Dermis blood vessel endothelial cell (primary cell): ENCODE data around the gene MPP3. TPM values are rescaled to one million over a fixed set of nuclear protein-coding genes. Genes with fewer than 3 reads are reported as not detected.
A peak's percentile ranks its signal among the peaks of the same experiment; 100 is the strongest.
"Not testable (repeated sequence)": the region's sequence is repeated elsewhere in the genome, so short reads cannot be mapped to it uniquely, and the experiment has no call there.

Experiments used
- DNase-seq: peaks from one replicate; pipeline ENCODE4 v3.0.0; 2010
- total RNA-seq: library from RNA; depleted of rRNA; stranded (reverse); fragments of >200 nt; gene quantifications from 2 replicates; pipeline ENCODE4 v1.2.3, GENCODE V29; 2014

Gene MPP3
- total RNA-seq, 1 donor from 2014 or later, result 4.9 TPM

- peak; percentile 36 for DNase-seq
These were observed 28.1 kb upstream of the MPP3 start for GRCh38 chr17:43860927-43861622.

GRCh38 chr17:43860077-43860725 is 27.3 kb upstream of the MPP3 start:
- no peak for DNase-seq

GRCh38 chr17:43857957-43858600 is 25.1 kb upstream of the MPP3 start:
- peak; percentile 32 for DNase-seq

DNA sequence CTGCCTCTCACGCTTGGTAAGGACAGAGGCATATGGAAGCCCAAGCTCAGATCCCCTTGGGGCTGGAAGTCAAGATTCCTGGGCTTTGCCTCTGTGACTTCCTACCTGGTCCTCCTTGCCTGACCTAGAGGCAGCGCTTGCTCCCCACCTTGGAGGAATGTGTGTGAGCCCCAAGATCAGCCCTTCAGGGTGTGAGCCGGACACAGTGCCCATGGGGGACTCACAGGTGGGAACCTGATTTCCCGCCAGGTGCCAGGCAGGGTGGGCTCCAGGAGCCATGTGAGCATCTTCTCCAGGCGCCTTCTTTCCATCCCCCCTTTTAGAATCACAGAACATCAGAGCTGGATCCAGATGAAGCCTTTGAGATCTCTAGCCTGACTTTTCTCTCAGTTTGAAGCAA is 24.2 kb upstream of the MPP3 start:
- no peak for DNase-seq

GRCh38 chr17:43856141-43856540 is 23.2 kb upstream of the MPP3 start:
- DNase-seq, result no peak

DNA sequence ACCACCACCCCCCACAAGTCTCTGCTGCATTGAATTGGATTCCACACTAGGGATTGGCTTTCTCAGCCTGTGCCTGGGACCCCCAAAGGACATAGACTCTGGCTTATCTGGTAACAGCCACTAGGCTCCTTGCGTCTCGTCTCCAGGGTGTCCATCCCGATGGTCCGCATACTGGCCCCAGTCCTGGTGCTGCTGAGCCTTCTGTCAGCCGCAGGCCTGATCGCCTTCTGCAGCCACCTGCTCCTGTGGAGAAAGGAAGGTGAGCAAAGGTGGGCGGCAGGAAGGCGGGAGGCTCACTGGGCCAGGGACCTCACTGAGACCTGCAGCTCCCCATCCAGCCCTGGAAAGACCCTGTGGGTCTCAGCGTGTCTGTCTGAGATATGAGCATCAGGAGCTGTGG is 22.1 kb upstream of the MPP3 start:
- DNase-seq, result no peak

DNA sequence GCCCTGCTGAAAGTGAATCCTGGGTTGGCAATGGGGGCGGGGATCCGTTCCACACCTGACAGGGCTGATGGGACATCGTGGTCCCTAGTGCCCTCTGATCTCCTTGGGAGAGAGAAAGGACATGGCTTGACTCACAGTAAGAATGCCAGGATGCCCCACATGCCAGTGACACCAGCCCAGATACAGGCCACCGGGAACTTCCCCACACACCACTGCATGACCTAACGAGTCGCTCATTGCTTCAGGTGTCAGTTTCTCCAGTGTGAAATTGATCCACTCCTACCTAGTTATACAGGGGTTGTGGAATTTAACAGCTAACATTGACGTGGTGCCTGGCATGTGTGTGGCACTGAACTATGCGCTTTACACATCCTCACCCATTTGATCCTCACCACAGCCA is 21.6 kb upstream of the MPP3 start:
- DNase-seq, result no peak

DNA sequence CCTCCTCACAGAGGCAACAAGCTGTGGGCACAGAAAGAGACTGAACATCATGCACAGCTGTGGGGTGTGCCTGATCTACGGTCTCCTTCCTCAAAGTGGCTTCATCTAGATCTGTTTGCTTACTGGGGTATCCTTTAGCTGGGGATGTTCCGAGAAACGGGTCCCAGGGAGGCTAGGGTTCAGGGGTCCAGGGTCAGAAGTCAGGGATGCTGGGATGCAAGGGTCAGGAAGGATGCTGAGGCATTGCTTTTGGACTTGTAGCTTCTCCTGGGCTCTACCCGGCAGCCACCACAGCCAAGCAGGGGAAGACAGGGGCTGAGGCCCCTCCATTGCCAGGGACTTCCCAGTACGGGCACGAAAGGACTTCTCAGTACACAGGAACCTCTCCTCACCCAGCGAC is 20.6 kb upstream of the MPP3 start:
- no peak for DNase-seq

- no peak for DNase-seq
These were observed 19.6 kb upstream of the MPP3 start for GRCh38 chr17:43852571-43852970.

DNA sequence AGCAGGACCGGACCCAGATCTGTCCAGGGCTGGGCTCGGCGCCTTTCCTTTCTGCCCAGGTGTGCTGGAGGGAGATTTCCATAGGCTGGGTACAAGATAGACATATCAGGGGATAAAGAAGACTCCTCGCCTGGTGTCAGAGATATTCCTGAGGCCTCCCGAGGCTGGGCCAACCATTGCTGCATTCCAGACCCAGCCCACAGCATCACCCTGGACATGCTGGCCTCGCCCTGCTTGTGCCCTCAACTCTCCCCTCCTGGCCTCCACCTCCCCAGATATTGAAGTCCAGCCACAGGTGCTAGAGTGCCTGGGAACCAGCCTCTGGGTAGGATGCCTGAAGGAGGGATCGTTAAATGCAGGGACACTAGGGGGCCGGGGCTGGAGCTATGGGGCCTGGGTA is 16.2 kb upstream of the MPP3 start:
- no peak for DNase-seq

DNA sequence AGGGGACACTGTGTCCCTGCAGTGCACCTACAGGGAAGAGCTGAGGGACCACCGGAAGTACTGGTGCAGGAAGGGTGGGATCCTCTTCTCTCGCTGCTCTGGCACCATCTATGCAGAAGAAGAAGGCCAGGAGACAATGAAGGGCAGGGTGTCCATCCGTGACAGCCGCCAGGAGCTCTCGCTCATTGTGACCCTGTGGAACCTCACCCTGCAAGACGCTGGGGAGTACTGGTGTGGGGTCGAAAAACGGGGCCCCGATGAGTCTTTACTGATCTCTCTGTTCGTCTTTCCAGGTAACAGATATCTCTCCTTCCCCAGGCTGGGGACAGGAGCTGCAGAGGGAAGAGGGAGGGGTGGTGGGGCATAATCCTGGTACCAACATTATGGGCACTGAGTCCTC is 15.7 kb upstream of the MPP3 start:
- DNase-seq, result no peak

DNA sequence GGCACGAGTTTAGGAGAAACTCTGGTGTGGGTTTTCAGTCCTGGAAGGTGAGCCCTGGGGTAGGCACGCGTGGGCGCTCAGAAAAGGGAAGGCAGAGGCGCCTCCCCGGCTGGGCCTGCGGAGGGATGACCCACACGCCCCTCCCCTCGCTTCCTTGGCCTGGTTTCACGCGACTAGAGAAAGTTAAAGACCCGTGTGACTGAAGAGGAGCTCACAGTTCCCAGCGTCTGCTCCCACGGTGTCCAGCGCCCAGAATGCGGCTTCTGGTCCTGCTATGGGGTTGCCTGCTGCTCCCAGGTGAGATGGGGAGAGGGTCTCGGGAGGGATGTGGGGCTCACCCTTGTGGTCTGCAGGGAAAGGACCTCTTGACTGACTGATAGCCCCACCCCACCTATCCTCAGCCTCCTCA is 14.0 kb upstream of the MPP3 start, which contains the start of gene CD300LG:
Gene CD300LG, plus strand, starts transcription at position 214 of the 409 bp plus-strand sequence. Its CDS starts 41 bp downstream, at position 255.
- no peak for DNase-seq

GRCh38 chr17:43846221-43846712 is 13.3 kb upstream of the MPP3 start:
- peak; percentile 84 for DNase-seq

- DNase-seq, result no peak
These were observed 12.8 kb upstream of the MPP3 start for GRCh38 chr17:43845766-43846165.

GRCh38 chr17:43844241-43844640 is 11.3 kb upstream of the MPP3 start:
- DNase-seq, result no peak

GRCh38 chr17:43842975-43843325 is 10.0 kb upstream of the MPP3 start:
- no peak for DNase-seq

- DNase-seq, result not testable (repeated sequence)
These were observed 9.4 kb upstream of the MPP3 start for GRCh38 chr17:43842091-43842974.

DNA sequence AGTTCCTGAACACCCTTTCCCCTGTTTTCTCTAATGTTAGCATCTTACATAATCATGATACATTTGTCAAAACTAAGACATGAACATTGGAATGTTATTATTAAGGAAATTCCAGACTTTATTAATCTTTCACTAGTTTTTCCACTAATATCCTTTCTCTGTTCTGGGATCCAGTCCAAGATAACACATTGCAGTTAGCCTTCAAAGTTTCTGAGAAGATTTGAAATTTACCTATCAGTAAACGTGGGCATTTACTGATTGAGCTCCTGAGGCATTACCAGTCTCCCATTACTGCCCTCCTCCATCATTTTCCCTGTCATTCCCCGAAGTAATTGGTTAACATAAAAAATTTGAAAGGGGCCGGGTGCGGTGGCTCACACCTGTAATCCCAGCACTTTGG is 8.3 kb upstream of the MPP3 start:
- DNase-seq, result no peak

DNA sequence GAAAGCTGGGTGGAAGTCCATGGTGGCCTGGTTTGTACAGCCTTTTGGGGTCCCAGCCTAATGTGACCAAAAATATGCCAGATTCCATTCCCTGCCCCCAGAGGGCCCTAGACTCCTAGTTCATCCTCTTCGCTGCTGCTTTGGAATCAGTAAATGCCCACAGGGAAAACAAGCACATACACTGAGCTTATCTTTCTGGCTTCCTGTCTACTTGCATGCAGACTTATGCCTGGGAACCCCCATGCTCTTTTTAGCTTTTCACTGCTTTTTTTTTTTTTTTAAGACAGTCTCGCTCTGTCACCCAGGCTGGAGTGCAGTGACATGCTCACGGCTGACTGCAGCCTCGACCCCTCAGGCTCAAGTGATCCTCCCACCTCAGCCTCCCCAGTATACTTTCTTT is 7.9 kb upstream of the MPP3 start:
- DNase-seq, result peak; percentile 27

DNA sequence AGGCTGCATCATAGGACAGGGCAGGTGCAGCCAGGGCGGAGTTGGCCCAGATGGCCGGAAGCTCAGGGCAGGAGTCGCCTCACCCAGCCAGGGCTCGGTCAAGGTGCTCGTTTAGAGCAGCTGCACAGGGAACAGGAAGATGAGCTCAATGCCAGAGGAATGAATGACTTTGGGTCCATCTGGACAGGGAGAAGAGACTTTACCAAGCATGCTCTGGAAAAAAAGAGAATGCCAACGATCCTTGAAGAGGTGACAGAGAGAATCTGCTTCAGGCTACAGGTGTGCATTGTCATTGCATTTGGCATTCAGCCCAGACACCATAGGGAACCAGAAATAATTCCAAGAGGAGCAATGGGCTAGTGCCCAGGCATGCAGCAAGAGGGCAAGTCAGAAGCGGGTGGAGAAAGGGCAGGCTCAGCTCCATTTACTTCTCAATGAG is 6.7 kb upstream of the MPP3 start:
- DNase-seq, result no peak

GRCh38 chr17:43834106-43834505 is 1.2 kb upstream of the MPP3 start:
- DNase-seq, result no peak

- DNase-seq, result peak; percentile 50
These were observed 574 bp downstream of the MPP3 start for GRCh38 chr17:43832168-43832975.
